PFSK-1 (cell line): ENCODE data around the gene ETAA1.

ENCODE experiments used
- FOXP2 ChIP-seq: optimal IDR thresholded peaks from 2 replicates; pipeline ENCODE3; 2011; ENCODE audit warnings: borderline replicate concordance, control low read depth, inconsistent platforms; ENCODE audit not compliant: insufficient read depth; ENCODE audit errors: extremely low read length, extremely low read depth
- POLR2AphosphoS5 ChIP-seq: IDR thresholded peaks from 2 replicates; pipeline ENCODE4 v1.6.1; 2012; ENCODE audit warnings: low read depth, mild to moderate bottlenecking, control low read depth, low read length, moderate library complexity
- TF ChIP-seq, protein P1 (sequence below), 2 experiments: IDR thresholded peaks; 2 replicates each; pipeline versions ENCODE4 v1.6.1 to v1.8.0; 2011 to 2012; ENCODE audit warnings: low read depth in 2 of 2, low read length in 2 of 2, control low read depth in 1 of 2, inconsistent platforms in 1 of 2, mild to moderate bottlenecking in 1 of 2, moderate library complexity in 1 of 2; ENCODE audit not compliant: insufficient read depth in 1 of 2

DNA sequence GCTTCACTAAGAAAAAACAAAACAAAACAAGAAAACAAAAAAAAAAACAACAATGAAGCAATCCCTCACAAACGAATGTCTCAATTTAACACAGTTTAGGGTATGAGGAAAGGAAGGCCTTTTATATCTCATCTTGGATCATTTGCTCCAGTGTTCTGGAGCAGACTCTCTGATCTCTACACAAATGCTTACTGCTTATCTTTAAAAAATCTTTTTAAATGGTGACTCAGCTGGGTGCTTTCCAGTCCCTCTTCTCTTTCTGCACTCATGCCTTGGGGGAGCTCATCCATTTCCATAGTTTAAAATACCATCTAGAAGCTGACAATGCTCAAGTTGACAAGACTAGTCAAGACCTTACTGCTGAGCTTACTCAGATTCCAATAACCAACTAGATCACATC, 56.2 kb downstream of the ETAA1 start:
- TF ChIP-seq POLR2AphosphoS5 = no peak
- TF ChIP-seq, protein P1, sequence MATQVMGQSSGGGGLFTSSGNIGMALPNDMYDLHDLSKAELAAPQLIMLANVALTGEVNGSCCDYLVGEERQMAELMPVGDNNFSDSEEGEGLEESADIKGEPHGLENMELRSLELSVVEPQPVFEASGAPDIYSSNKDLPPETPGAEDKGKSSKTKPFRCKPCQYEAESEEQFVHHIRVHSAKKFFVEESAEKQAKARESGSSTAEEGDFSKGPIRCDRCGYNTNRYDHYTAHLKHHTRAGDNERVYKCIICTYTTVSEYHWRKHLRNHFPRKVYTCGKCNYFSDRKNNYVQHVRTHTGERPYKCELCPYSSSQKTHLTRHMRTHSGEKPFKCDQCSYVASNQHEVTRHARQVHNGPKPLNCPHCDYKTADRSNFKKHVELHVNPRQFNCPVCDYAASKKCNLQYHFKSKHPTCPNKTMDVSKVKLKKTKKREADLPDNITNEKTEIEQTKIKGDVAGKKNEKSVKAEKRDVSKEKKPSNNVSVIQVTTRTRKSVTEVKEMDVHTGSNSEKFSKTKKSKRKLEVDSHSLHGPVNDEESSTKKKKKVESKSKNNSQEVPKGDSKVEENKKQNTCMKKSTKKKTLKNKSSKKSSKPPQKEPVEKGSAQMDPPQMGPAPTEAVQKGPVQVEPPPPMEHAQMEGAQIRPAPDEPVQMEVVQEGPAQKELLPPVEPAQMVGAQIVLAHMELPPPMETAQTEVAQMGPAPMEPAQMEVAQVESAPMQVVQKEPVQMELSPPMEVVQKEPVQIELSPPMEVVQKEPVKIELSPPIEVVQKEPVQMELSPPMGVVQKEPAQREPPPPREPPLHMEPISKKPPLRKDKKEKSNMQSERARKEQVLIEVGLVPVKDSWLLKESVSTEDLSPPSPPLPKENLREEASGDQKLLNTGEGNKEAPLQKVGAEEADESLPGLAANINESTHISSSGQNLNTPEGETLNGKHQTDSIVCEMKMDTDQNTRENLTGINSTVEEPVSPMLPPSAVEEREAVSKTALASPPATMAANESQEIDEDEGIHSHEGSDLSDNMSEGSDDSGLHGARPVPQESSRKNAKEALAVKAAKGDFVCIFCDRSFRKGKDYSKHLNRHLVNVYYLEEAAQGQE (IDR thresholded peaks at IDR 0.05; ENCODE audit: insufficient read depth in 1 of 2, low read depth in 2 of 2, low read length in 2 of 2) = no peak
- TF ChIP-seq FOXP2 = no peak
